B cell (primary cell): ENCODE measurements around the gene TAS2R60. TPM values are rescaled to one million over a fixed set of nuclear protein-coding genes. Genes with fewer than 3 reads are reported as not detected.

Experiments
- ATAC-seq: fragments of 200-7000 bp; cut with Tn5 transposase; one replicate; pipeline ENCODE4 v1.10.0; 2021; ENCODE audit warnings: low read depth, mild to moderate bottlenecking, moderate number of reproducible peaks, moderate library complexity
- CTCF ChIA-PET: fragments of 350-600 bp; sonication (Branson Sonifier 250); formaldehyde crosslinking; loops from one replicate; lab custom pipeline; 2021; ENCODE audit warnings: antibody characterized with exemption, inconsistent platforms; lab: Charles Lee
- POLR2A ChIA-PET: fragments of 350-600 bp; sonication (Branson Sonifier 250); formaldehyde crosslinking; loops from one replicate; lab custom pipeline; 2021; ENCODE audit warnings: antibody characterized with exemption; lab: Charles Lee
- DNase-seq: peaks from one replicate; pipeline ENCODE4 v3.0.0; 2013
- H2AFZ ChIP-seq: 2 replicates; pipeline ENCODE4 v1.6.1; 2012; ENCODE audit warnings: mild to moderate bottlenecking, low read depth, low read length; ENCODE audit not compliant: insufficient read depth, poor library complexity, severe bottlenecking
- H3K27ac ChIP-seq, 2 donors: 1 replicate in 1 of 2; 2 replicates in 1 of 2; pipeline ENCODE4 v1.5.1; 2012 to 2013; ENCODE audit warnings: low read length in 2 of 2, mild to moderate bottlenecking in 2 of 2, moderate library complexity in 1 of 2
- H3K27me3 ChIP-seq, 4 experiments: fragments of 200-600 bp in 1 of 4; sonication (generic) in 1 of 4; replicated peaks in 1 of 4; 1 replicate in 2 of 4; 2 replicates in 2 of 4; pipeline versions ENCODE4 v1.6.1 to v1.7.0; 2013 to 2016; ENCODE audit warnings: low read length in 3 of 4, mild to moderate bottlenecking in 2 of 4, mixed read lengths in 1 of 4, moderate library complexity in 1 of 4; ENCODE audit not compliant: insufficient read depth in 4 of 4, control insufficient read depth in 3 of 4; ENCODE audit errors: control extremely low read depth in 1 of 4
- H3K36me3 ChIP-seq, 2 experiments: replicated peaks in 1 of 2; 1 replicate in 1 of 2; 2 replicates in 1 of 2; pipeline versions ENCODE4 v1.6.1 to v1.7.1; 2013; ENCODE audit warnings: low read length in 1 of 2; ENCODE audit not compliant: insufficient read depth in 2 of 2, control insufficient read depth in 1 of 2; ENCODE audit errors: control extremely low read depth in 1 of 2, extremely low read depth in 1 of 2
- H3K4me1 ChIP-seq, 2 donors: fragments of 200-600 bp in 1 of 2; sonication (generic) in 1 of 2; 1 replicate in 1 of 2; 2 replicates in 1 of 2; pipeline versions ENCODE4 v1.5.1 to v1.6.1; 2013 to 2017; ENCODE audit warnings: low read length in 2 of 2; ENCODE audit not compliant: control insufficient read depth in 2 of 2, insufficient read depth in 2 of 2
- H3K4me2 ChIP-seq: replicated peaks from 2 replicates; pipeline ENCODE3; 2012; ENCODE audit warnings: mild to moderate bottlenecking, low read depth, low read length; ENCODE audit not compliant: poor library complexity, severe bottlenecking
- H3K4me3 ChIP-seq, 5 experiments: fragments of 200-600 bp in 1 of 5; sonication (generic) in 1 of 5; 1 replicate in 3 of 5; 2 replicates in 2 of 5; pipeline versions ENCODE4 v1.5.1 to v1.7.0; 2011 to 2016; ENCODE audit warnings: low read length in 4 of 5, mild to moderate bottlenecking in 4 of 5, low read depth in 2 of 5, control low read depth in 1 of 5, moderate library complexity in 1 of 5; ENCODE audit not compliant: insufficient read depth in 1 of 5; ENCODE audit errors: control extremely low read depth in 1 of 5, extremely low read depth in 1 of 5
- H3K79me2 ChIP-seq: fragments of 200-600 bp; sonication (generic); one replicate; pipeline ENCODE4 v1.6.0; 2016; ENCODE audit warnings: low read length; ENCODE audit not compliant: control insufficient read depth, insufficient read depth
- H3K9ac ChIP-seq: fragments of 200-600 bp; sonication (generic); 2 replicates; pipeline ENCODE4 v1.6.1; 2017; ENCODE audit warnings: mild to moderate bottlenecking, low read length, moderate library complexity
- H3K9me3 ChIP-seq, 3 donors: one replicate each; pipeline versions ENCODE4 v1.6.1 to v1.7.1; 2013; ENCODE audit warnings: low read length in 2 of 3; ENCODE audit not compliant: control insufficient read depth in 2 of 3, insufficient read depth in 1 of 3; ENCODE audit errors: control extremely low read depth in 1 of 3
- H4K20me1 ChIP-seq: 2 replicates; pipeline ENCODE4 v1.6.0; 2012; ENCODE audit warnings: mild to moderate bottlenecking, low read length; ENCODE audit not compliant: insufficient read depth, control insufficient read depth, poor library complexity, severe bottlenecking
- H3K27ac Mint-ChIP-seq: one replicate; pipeline ENCODE4 v1.8.0; 2021; ENCODE audit warnings: mixed read lengths
- H3K27me3 Mint-ChIP-seq: one replicate; pipeline ENCODE4 v1.8.0; 2021; ENCODE audit warnings: mixed read lengths
- H3K4me1 Mint-ChIP-seq: one replicate; pipeline ENCODE4 v1.8.0; 2021; ENCODE audit warnings: mixed read lengths
- H3K4me3 Mint-ChIP-seq: one replicate; pipeline ENCODE4 v1.8.0; 2021; ENCODE audit warnings: mixed read lengths
- H3K9me3 Mint-ChIP-seq: one replicate; pipeline ENCODE4 v1.8.0; 2022; ENCODE audit warnings: mixed read lengths; ENCODE audit not compliant: insufficient read depth
- EZH2 ChIP-seq: IDR thresholded peaks from 2 replicates; pipeline ENCODE4 v1.6.1; 2012; ENCODE audit warnings: borderline replicate concordance, low read depth, mild to moderate bottlenecking, moderate library complexity, low read length; ENCODE audit not compliant: insufficient read depth, poor library complexity, severe bottlenecking
- WGBS: methylation state at CpG from one replicate; pipeline ENCODE4 v1.1.5; 2013; ENCODE audit warnings: missing lambda C conversion rate; ENCODE audit not compliant: insufficient coverage; 5-methylcytosine and 5-hydroxymethylcytosine counted together
- intact Hi-C: fragments of 100-400 bp; cut with micrococcal nuclease; formaldehyde crosslinking; loops from one replicate; pipeline ENCODE4 v1.10.0; 2022
- polyA plus RNA-seq: library from polyadenylated mRNA; depleted of rRNA; stranded (reverse); fragments of >200 nt; gene quantifications from 2 replicates; pipeline ENCODE4 v1.2.3, GENCODE V29; 2012
- total RNA-seq, 2 donors: library from RNA; stranded (reverse); fragments of 120-200 nt in 1 of 2; gene quantifications; 1 replicate in 1 of 2; 2 replicates in 1 of 2; pipeline versions ENCODE4 v1.2.3 to v1.2.4, GENCODE V29; 2013 to 2022
- TF ChIP-seq, protein P1 (sequence below): fragments of 200-600 bp; IDR thresholded peaks from one replicate; pipeline ENCODE4 v1.8.0; 2022; ENCODE audit warnings: antibody characterized with exemption, mild to moderate bottlenecking

Gene TAS2R60
- total and polyA plus RNA-seq, 2 donors (not counting 1 experiment from before 2014, with no cell fraction given), result not detected

DNA sequence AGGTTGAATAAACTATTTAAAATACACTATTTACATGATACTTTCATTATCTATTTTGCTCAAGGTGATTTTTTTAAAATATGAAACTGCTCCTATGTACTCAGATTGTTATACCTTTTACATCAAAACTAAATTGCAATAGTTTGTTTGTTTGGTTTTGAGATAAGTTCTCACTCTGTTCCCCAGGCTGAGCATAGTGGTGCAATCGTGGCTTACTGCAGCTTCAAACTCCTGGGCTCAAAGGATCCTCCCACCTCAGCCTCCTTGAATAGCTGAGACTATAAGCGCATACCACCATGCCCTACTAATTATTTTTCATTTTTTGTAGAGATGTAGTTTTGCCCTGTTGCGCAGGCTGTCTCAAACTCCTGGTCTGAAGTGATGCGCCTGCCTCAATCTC is 12.7 kb downstream of the TAS2R60 start:
- Histone ChIP-seq H3K36me3 (no peaks in the 10 kb centered on the region), H3K79me2 (no peaks in the 10 kb centered on the region), H4K20me1 (no peaks in the 10 kb centered on the region), H3K27ac (no peak overlapping the region), H3K9ac (no peak overlapping the region), H3K4me2 (no peak overlapping the region), H3K4me3 (no peak overlapping the region), H3K9me3 (no peaks in the 10 kb centered on the region), H3K4me1 (no peaks in the 10 kb centered on the region), H3K27me3 (no peaks in the 10 kb centered on the region), H2AFZ (no peak overlapping the region)
- Mint-ChIP-seq H3K27ac (no peak overlapping the region), H3K9me3 (no peaks in the 10 kb centered on the region), H3K4me1 (no peaks in the 10 kb centered on the region), H3K27me3 (peaks cover 25% of the 10 kb centered on the region), H3K4me3 (no peak overlapping the region)
- DNase-seq (no peak), ATAC-seq (no peak)
- intact Hi-C loops, result no loop called here
- 100% methylated on average over 1 of the region's 4 CpGs for WGBS
- CTCF ChIA-PET, result no interaction called here
- POLR2A ChIA-PET, result no interaction called here
- TF ChIP-seq EZH2, result no peak
- TF ChIP-seq, protein P1, sequence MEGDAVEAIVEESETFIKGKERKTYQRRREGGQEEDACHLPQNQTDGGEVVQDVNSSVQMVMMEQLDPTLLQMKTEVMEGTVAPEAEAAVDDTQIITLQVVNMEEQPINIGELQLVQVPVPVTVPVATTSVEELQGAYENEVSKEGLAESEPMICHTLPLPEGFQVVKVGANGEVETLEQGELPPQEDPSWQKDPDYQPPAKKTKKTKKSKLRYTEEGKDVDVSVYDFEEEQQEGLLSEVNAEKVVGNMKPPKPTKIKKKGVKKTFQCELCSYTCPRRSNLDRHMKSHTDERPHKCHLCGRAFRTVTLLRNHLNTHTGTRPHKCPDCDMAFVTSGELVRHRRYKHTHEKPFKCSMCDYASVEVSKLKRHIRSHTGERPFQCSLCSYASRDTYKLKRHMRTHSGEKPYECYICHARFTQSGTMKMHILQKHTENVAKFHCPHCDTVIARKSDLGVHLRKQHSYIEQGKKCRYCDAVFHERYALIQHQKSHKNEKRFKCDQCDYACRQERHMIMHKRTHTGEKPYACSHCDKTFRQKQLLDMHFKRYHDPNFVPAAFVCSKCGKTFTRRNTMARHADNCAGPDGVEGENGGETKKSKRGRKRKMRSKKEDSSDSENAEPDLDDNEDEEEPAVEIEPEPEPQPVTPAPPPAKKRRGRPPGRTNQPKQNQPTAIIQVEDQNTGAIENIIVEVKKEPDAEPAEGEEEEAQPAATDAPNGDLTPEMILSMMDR, result no peak

GRCh38 chr7:143456992-143457793 is 13.9 kb downstream of the TAS2R60 start:
- Mint-ChIP-seq H3K27me3 (peaks cover 21% of the 10 kb centered on the region), H3K4me1 (no peaks in the 10 kb centered on the region), H3K4me3 (no peak overlapping the region), H3K9me3 (no peaks in the 10 kb centered on the region), H3K27ac (no peak overlapping the region)
- Histone ChIP-seq H4K20me1 (no peaks in the 10 kb centered on the region), H3K9ac (no peak overlapping the region), H2AFZ (no peak overlapping the region), H3K4me1 (no peaks in the 10 kb centered on the region), H3K79me2 (no peaks in the 10 kb centered on the region), H3K4me2 (no peak overlapping the region), H3K4me3 (no peak overlapping the region), H3K27ac (no peak overlapping the region), H3K36me3 (no peaks in the 10 kb centered on the region), H3K27me3 (no peaks in the 10 kb centered on the region), H3K9me3 (peaks cover 0 to 4% (median 2%) of the 10 kb centered on the region in 3 donors)
- intact Hi-C loops, result no loop called here
- no peak for TF ChIP-seq EZH2
- TF ChIP-seq, protein P1, result no peak
- CTCF ChIA-PET, result no interaction called here
- DNase-seq, result no peak
- 80% methylated on average over 2 of the region's 4 CpGs for WGBS
- ATAC-seq, result no peak
- POLR2A ChIA-PET, result no interaction called here
